HG02885 (cell line): ENCODE measurements around the gene GALT.
"Not testable (repeated sequence)": the region's sequence is repeated elsewhere in the genome, so short reads cannot be mapped to it uniquely, and the experiment has no call there.

Experiments
- ATAC-seq: cut with Tn5 transposase; IDR thresholded peaks from one replicate; pipeline ENCODE4 v1.9.1; 2021; ENCODE audit warnings: mild to moderate bottlenecking; ENCODE audit not compliant: unreplicated experiment, poor library complexity

The GALT gene

DNA sequence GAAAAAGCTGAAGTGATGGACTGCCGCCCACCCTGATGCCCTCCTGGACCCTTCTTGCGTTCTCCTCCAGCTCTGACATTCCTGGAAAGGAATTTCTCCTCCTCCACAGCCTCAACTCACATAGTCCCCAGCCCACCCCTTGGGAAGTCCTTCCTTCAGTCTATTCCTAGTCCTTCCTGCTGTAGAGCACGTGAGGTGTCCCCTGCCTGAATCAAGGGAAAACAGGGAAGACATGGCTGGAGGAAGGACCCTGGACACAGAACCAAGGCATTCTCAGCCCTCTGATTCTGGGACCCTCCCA lies 21.3 kb upstream of the GALT start:
- ATAC-seq = no peak

DNA sequence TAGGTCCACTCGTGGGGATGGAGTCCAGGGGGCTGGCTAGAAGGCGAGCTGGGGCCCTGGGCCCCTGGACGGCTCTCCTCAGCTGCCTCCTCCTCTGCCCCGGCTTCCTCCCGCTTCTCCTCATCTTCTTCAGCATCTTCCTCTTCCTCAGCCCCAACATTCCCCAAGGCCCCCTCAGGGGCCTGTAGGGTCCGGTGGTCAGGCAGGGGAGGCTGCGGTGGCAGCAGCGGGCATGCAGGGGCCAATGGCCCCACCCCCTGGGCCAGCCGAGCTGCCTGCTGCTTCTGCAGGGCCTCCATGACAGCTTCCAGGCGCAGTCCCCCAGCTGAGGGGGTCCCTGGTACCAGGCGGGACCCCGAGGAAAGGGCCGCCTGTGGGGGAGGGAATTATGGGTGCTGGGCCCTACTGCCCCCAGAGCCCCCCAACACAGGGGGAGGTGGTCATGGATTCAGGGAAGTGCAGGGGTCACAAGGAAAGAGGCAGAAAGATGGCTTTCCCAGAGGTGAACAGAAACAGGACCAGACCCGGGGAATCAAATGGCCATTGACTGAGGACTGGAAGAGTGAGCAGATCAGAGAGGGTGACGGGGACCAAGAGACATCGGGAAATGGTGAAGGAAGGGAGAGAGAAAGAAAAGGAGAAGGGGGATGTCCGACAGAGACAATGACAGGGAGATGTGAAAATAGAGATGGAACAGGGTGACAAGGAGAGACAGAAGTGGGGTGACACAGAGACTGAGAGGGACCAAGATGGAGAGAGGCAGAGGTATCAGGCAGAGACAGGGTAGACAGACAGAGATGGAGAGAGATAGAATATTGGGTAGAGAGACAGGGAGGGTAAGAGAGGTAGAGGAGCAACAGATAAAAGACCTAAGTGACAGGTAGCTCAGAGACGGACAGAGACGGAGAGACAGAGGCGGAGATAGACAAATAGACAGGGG lies 18.5 kb upstream of the GALT start:
- ATAC-seq = no peak

DNA sequence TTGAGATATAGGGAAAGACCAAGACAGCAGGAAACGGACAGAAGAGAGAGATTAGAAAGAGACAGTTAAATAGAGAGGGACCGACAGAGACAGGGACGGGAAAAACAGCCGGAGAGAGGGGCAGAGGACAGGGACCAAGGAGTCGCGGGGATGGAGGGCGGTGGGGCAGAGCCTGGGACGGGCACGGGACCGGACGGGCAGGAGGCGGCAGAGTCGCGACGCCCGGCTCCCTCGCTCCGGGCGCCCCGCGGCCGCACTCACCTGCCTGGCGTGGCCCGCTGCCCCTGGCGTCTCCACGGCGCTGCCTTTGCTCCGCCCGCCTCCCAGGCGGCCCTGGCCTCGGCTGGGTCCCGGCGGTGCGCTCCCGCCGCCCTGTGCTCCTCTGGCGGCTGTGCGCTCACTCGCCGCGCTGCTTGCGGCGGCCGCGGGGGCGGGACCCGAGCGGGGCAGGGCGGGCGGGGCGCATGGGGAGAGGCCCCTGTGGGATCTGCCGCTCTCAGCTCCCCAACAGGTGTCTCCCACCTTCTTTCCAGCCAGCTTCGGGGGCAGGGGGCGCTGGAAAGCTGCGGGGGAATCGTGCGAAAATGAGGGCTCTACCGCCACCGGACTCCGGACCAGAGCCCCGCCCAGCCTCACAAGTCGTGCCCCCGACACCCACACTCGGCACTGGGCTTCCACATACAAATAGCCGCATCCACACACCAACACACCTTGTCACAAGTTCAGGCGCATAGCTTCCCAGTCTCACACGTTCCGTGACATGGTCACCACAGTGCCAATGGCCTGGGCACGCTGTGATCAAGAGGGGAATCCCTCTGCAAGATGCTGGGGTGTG lies 17.6 kb upstream of the GALT start, which contains the start of gene ARID3C:
ARID3C (minus strand) TSS at position 411 of the 835 bp plus-strand sequence. CDS start 1,052 bp downstream, outside the sequence.
- ATAC-seq = peak; percentile 66

DNA sequence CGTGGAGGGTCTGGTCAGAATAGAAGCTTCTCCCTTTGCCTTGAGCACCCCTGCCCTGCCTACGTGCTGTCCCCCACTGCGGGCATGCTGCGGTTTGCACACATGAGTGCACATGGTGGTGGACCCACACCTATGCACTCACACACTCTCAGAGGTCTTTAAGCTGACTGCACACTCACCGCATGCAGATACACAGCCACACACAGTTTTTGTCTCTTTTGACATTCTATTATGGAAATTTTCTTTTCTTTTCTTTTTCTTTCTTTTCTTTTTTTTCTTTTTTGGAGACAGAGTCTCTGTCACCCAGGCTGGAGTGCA lies 17.0 kb upstream of the GALT start:
- no peak for ATAC-seq

DNA sequence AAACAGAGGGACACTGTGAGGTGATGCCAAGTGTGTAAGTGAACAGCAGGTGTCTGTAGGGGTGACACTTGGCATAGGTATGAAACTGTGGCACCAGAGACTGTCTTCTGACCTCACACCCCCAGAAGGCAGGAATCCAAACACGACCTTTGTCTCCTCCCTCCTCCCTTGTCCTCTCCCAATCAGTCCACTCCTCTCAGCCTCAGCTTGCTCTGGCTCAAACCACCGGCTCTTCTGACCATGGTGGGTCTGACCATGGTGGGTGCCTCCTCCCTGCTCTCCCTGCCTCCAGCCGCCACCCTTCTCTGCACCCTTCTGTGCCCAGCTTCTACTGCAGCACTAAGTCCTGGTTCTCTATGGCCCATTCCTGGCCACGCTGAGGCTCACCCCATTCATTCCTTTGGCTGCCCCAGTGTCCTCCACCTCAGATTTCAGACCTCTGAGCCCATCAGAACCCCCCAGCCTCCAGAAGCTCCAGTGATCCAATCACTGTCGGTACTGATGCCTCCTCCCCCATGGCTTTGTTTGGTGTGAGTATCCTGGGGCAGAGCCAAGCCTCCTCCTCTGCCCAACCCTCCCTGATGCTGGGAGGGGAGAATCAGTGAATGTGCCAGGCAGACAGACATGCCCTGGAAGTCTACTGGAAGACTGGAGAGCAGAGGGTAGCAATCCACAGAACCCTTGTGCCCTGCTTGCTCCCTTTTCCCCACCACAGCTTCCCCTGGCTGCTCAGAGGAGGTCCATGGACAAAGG lies 15.9 kb upstream of the GALT start:
- ATAC-seq = no peak

DNA sequence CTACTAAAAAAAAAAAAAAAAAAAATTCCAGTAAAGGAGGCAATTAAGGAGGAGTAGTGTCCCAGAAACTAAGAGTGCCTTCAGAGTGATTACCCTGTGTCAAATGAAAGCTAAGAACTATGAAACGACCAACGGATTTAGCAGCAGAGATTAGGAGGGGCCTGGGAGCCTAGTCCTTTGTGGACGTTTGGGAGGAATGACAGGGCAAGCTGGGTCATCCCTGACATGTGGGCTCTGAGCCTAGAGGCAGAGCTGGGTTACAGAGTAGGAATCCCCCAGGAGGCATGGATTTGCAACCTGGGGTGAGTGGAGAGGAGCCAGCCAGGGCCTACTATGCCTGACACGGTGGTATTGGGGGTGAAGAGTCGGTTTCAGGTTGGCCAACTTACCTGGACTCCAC lies 13.3 kb upstream of the GALT start:
- ATAC-seq = no peak

DNA sequence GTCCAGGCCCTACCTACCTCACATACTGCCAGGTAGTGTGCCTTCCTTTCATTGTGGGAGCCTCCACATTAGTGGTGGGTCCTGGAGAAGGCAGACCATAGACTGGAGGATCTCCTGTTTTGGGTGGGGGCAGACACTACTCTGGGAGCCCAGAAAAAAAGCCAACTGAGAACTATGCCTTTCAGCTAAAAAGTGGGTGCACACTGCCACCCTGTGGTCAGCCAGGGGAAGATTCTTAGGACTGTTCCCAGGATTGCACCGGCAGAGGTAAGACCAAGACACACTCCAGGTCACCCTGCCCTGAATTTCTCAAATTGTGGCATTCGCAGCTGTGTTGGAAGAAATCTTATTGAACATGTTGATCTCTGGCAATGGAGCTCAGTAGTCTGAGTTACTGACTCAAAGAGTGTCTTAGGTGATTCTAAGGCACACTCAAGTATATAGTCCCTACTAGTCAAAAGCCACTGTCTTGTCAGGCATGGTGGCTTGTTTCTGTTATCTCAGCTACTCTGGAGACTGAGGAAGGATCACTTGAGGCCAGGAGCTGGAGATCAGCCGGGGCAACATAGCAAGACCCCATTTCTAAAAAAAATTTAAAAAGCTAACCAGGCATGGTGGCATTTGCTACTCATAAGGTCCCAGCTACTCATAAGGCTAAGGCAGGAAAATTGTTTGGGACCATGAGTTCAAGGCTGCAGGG lies 12.5 kb upstream of the GALT start:
- peak; percentile 42 for ATAC-seq

DNA sequence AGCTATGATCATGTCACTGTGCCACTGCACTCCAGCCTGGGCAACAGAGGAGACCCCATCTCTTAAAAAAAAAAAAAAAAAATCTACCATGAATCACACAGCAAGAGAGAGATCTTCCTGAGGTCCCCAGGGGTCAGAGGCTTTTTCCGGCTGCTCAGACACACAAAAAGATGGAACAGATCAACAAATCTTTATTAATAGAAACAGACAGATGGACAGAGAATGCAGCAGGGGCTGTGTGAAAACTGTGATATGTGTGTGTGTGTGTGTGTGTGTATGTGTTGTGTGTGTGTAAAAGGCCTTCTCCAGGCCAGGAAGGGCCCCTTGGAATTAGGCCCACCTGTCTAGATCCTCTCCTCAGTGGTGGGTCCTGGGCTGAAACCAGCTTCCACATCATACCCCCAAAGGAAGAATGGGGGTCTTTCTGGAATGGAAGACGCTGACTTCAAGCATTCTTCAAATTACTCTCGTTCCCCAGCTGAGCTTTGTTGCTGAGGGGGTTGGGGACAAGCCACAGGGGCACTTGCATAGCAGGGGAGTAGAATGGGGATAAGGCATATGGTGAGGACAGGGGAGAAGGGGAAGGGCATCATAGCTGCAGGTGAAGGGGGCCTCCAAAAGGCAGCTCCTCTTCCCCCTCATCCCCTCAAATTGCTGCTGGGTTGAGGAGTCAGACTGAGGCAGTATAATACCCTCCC lies 11.8 kb upstream of the GALT start:
- no peak for ATAC-seq

DNA sequence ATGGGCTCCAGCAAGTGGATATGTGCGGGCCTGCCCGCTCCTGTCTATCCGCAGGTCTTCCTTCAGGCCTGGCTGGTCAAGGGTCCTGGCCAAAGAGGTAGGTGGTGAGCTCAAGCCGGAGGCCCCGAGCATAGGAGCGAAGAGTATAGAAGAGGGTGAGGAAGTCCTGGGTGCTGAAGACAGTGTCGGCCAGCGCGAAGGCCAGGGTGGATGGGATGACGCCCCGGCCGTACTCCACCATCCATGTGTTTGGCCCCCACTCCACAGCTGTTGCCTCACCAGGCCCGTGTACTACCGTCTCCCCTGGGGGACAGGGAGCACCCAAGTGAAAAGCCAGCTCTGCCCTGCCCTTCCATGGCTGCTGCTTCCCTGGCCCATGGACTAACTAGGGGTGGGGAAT lies 10.9 kb upstream of the GALT start:
- ATAC-seq = no peak

DNA sequence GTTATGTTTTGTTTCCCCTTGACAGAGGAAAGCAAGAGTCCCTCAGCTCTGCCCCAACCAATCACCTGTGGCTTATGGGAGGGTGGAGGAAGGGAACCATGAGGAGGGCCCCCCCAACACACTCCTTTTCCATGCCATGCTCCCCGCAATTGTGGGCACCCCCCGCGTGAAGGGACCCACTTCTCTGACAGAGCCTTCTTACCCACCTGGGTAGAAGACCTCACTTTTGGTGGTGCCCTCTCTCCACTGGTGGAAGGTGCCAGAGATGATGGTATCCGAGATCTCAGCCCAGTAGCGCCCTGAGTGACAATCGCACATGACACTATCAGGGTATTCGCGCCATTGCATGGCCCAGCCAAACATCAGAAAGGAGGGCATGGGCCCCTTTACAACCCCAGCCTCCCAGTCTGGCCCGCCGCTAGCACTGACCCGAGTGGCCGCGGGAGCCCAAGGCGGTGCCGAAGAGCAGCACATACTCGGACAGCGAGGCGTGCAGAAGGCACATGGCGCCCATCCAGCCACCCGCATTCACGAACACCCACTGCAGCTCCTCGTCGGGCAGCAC lies 9.6 kb upstream of the GALT start:
- no peak for ATAC-seq

DNA sequence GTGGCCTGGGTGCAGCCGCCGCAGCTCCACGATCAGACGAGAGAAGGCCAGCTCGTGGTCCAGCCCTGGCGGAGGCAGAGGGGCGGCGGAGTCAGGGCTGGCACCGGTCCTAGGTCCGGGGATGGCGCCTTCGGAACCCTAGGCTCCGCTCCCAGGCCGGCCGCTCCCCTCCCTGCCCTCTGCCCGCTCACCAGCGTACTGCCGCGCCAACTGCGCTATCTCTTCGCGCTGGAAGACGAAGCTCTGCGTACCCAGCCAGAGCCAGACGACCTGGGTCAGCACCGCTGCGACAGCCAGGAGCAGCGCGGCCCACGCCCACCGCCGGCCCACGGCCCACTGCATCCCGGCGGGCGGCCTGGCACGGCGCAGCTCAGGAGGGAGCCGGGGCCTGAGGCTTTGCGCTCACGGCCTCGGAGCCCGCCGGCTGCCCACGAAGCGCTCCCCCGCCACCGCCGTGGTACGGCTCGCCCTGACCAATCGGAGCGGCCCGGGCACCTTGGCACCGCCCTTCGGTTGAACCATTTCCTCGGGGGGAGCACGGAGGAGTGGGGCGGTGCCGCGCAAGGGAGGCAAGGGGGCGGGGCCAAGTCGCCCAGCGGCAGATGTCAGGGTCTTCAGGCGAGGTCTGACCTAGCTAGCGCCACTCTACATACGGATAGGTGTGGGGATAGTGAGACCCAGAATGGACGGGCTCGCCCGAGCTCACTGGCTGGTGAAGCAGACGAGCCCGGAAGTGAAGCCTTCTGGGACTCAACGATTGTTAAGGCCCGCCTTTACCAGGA lies 8.9 kb upstream of the GALT start, which contains the start of gene SIGMAR1:
SIGMAR1 (minus strand) TSS at position 432 of the 782 bp plus-strand sequence; CDS start at position 342, 90 bp downstream.
- ATAC-seq = peak; percentile 91

DNA sequence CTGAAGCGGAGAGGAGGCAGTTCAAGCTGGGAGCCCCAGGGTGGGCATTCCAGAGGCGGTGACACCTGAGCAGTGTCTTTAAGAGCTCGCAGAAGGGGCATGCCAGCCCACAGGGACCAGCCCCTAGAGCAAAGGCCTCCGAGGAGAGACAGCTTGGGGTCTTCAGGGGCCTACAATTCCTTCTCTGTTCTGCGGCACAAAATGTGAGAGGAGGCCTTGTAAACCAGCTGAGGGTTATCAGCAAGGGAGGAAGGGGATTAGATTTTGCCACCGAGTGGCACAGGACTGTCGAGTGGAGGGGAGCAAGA lies 8.4 kb upstream of the GALT start:
- no peak for ATAC-seq

DNA sequence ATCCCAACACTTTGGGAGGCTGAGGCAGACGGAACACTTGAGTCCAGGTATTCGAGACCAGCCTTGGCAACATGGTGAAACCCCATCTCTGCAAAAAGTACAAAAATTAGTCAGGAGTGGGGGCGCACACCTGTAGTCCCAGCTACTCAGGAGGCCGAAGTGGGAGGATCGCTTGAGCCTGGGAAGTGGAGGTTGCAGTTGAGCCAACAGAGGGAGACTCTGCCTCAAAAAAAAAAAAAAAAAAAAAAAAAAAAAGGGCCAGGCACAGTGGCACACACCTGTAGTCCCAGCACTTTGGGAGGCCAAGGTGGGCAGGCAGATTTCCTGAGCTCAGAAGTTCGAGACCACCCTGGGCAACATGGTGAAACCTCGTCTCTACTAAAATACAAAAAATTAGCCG lies 7.2 kb upstream of the GALT start:
- ATAC-seq = not testable (repeated sequence)

DNA sequence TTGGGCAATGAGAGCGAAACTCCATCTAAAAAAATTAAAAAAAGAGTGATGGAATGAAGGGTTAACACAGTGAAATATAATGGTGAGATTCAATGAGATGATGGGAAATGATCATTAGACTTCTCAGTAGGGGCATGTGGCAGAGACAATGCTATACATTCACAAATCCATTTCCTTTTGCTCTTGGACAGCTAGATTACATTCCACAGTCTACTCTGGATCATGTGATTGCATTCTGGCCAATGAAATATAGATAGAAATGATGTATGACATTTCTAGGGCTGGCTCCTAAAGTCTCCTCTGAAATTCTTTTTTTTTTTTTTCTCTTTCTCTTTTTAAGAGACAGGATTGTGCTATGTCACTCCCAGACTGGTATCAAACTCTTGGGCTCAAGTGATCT lies 3.8 kb upstream of the GALT start:
- no peak for ATAC-seq

DNA sequence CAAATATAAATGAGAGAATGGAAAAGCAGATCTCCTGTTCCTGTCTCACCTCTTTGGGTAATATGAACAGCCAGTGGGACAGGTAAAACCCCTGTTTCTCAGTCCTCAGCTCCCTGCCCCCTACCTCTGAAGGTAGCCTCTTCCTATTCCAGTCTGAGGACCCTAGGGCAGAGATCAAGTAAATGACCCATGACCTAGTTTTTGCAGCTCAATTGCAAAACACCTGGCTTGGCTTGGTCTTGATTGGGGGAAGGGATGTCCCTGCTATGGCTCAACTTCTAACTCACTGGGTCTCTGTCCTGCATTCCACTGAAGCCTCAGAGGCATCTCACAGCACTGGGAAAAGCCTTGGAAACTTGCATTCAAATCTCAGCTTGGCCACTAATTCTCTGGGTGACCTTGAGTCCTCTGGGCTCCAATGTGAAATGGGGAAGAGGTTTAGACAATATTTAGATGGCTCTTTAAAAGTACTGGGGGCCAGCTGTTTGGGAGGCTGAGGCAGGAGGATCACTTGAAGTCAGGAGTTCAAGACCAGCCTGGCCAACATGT lies 1.6 kb upstream of the GALT start:
- ATAC-seq = no peak

DNA sequence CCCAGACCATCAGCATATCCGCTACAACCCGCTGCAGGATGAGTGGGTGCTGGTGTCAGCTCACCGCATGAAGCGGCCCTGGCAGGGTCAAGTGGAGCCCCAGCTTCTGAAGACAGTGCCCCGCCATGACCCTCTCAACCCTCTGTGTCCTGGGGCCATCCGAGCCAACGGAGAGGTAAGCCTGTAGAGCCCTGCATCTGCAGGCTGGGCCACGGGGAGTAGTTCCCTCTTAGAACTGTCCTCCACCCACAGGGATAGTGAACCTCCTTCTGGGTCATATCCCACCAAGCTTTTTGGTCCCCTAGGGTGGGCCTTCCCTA lies 569 bp downstream of the GALT start:
- ATAC-seq = no peak

DNA sequence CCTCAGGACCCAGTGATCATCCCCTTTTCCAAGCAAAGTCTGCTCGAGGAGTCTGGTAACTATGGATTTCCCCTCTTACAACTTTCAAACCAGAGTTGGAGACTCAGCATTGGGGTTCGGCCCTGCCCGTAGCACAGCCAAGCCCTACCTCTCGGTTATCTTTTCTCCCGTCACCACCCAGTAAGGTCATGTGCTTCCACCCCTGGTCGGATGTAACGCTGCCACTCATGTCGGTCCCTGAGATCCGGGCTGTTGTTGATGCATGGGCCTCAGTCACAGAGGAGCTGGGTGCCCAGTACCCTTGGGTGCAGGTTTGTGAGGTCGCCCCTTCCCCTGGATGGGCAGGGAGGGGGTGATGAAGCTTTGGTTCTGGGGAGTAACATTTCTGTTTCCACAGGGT lies 1.2 kb downstream of the GALT start:
- no peak for ATAC-seq

DNA sequence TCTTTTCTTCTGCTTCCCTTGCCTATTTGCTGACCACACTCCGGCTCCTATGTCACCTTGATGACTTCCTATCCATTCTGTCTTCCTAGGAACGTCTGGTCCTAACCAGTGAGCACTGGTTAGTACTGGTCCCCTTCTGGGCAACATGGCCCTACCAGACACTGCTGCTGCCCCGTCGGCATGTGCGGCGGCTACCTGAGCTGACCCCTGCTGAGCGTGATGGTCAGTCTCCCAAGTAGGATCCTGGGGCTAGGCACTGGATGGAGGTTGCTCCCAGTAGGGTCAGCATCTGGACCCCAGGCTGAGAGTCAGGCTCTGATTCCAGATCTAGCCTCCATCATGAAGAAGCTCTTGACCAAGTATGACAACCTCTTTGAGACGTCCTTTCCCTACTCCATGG lies 2.2 kb downstream of the GALT start:
- ATAC-seq = no peak

DNA sequence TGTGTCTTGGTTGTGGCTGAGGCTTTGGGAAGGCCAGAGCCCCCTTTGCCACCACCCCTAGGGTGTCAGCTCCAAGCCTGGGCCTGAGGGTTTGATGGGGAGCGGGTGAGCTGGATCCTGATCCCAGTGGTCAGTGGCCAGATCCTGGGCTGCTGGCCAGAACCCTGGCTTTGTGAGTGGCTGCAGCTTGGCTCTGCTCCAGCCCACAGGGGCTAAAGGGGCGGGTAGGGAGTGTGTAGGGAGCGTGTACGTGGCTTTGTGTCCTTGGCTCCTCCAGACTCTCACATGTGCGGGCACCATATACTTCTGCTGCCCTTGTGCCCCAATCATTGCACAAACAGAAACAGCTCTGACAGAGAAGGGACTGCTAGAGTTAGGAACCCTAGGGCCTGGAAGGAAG lies 4.3 kb downstream of the GALT start:
- ATAC-seq = no peak
